Natural killer cell (primary cell): ENCODE data around the gene CADM1. TPM values are rescaled to one million over a fixed set of nuclear protein-coding genes. Genes with fewer than 3 reads are reported as not detected.

Source experiments
- ATAC-seq, 3 donors: fragments of 150-1000 bp in 2 of 3; fragments of 200-7000 bp in 1 of 3; cut with Tn5 transposase; 1 replicate in 1 of 3; 2 replicates in 2 of 3; pipeline ENCODE4 v1.10.0; 2021; ENCODE audit warnings: mild to moderate bottlenecking in 2 of 3, moderate library complexity in 2 of 3
- DNase-seq, 2 donors: peaks; one replicate each; pipeline versions ENCODE4 v3.0.0 to v3.0.0-alpha.2; 2013 to 2021; ENCODE audit warnings: mixed read lengths in 1 of 2
- H3K27ac ChIP-seq: one replicate; pipeline ENCODE4 v1.5.1; 2013; ENCODE audit warnings: mild to moderate bottlenecking, low read length
- H3K27me3 ChIP-seq: one replicate; pipeline ENCODE4 v1.6.1; 2013; ENCODE audit warnings: low read length; ENCODE audit not compliant: control insufficient read depth, insufficient read depth
- H3K36me3 ChIP-seq: one replicate; pipeline ENCODE4 v1.6.1; 2013; ENCODE audit warnings: low read length; ENCODE audit not compliant: control insufficient read depth, insufficient read depth
- H3K4me1 ChIP-seq: one replicate; pipeline ENCODE4 v1.6.1; 2013; ENCODE audit warnings: low read length; ENCODE audit not compliant: control insufficient read depth, insufficient read depth
- H3K4me3 ChIP-seq: one replicate; pipeline ENCODE4 v1.5.1; 2013; ENCODE audit warnings: low read length
- H3K9me3 ChIP-seq: one replicate; pipeline ENCODE4 v1.6.1; 2013; ENCODE audit warnings: low read length; ENCODE audit not compliant: control insufficient read depth, insufficient read depth
- H3K27ac Mint-ChIP-seq, 2 donors: one replicate each; pipeline ENCODE4 v1.8.0; 2022; ENCODE audit warnings: mild to moderate bottlenecking in 2 of 2, mixed read lengths in 2 of 2, moderate library complexity in 1 of 2
- H3K27me3 Mint-ChIP-seq, 2 donors: one replicate each; pipeline ENCODE4 v1.8.0; 2022; ENCODE audit warnings: low read depth in 2 of 2, mixed read lengths in 2 of 2
- H3K36me3 Mint-ChIP-seq: one replicate; pipeline ENCODE4 v1.8.0; 2022; ENCODE audit warnings: mixed read lengths
- H3K4me1 Mint-ChIP-seq, 2 donors: one replicate each; pipeline ENCODE4 v1.8.0; 2022; ENCODE audit warnings: mixed read lengths in 2 of 2
- H3K4me3 Mint-ChIP-seq: one replicate; pipeline ENCODE4 v1.8.0; 2022; ENCODE audit warnings: mild to moderate bottlenecking, moderate library complexity, mixed read lengths
- H3K9me3 Mint-ChIP-seq, 2 donors: one replicate each; pipeline ENCODE4 v1.8.0; 2022; ENCODE audit warnings: mixed read lengths in 2 of 2
- CTCF ChIP-seq: fragments of 200-600 bp; IDR thresholded peaks from one replicate; pipeline ENCODE4 v1.8.0; 2022; ENCODE audit warnings: antibody characterized with exemption
- WGBS: methylation state at CpG from one replicate; pipeline ENCODE4 v1.1.7; 2013; ENCODE audit warnings: missing lambda C conversion rate; ENCODE audit not compliant: insufficient coverage; 5-methylcytosine and 5-hydroxymethylcytosine counted together
- intact Hi-C: fragments of 100-400 bp; cut with micrococcal nuclease; formaldehyde crosslinking; loops from one replicate; pipeline ENCODE4 v1.14.2; 2022
- total RNA-seq, 4 donors: library from RNA; stranded (reverse); fragments of 120-200 nt in 1 of 4; gene quantifications; one replicate each; pipeline versions ENCODE4 v1.2.3 to v1.2.4, GENCODE V29; 2013 to 2022

Gene CADM1
- total RNA-seq, 3 donors from 2014 or later (not counting 1 experiment from before 2014, with no cell fraction given): 3.2 to 4.2 (median 3.9) TPM

DNA sequence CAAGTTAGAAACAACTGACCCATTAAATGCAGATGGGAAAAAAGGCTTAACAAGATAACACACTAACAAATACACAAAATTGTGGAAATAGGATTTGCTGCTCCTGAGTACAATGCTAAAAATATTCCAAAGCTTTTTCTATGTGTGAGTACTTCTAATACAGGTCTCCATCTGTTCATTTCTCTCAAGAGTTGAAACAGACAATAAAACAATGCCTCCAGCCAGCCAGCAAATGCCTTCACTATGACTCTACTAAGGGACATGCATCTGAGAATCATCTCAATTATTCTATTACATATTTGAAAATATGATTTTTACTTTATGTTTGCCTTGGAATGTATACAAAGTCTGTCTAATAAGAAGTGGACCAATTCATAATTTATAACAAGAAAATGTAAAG lies 119.0 kb downstream of the CADM1 start:
- intact Hi-C loops: no loop called here
- H3K27ac Mint-ChIP-seq: no peak overlapping the region
- TF ChIP-seq CTCF: no peak
- DNase-seq (no peak), ATAC-seq (no peak)
- H3K9me3 Mint-ChIP-seq: no peaks in the 10 kb centered on the region
- H3K27me3 Mint-ChIP-seq: peaks cover 7 to 33% of the 10 kb centered on the region in 2 donors
- no peaks in the 10 kb centered on the region for H3K36me3 Mint-ChIP-seq
- H3K4me1 Mint-ChIP-seq: no peaks in the 10 kb centered on the region
- Histone ChIP-seq H3K4me1 (no peaks in the 10 kb centered on the region), H3K36me3 (no peaks in the 10 kb centered on the region), H3K27me3 (peaks cover 5% of the 10 kb centered on the region), H3K9me3 (no peaks in the 10 kb centered on the region), H3K4me3 (no peak overlapping the region), H3K27ac (no peak overlapping the region)
- no peak overlapping the region for H3K4me3 Mint-ChIP-seq

DNA sequence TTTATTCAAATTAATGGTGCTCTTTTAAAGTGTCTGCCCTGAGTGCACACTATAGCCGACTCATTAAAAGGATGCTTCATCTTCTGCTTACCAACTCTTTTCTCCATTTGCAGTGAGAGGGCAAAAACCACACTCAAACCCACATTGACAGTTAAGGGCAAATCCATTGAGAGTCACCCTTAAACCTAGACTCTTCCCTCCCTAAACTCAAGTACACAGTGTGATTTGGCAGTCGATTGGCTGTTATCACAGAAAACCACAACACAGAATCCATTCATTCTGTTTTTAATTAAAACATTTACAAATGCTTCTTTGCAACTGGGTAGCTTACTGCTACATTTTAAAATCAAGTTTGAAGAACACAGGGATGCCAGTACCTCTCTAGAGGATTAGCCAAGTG lies 120.0 kb downstream of the CADM1 start:
- Mint-ChIP-seq H3K27ac (no peak overlapping the region), H3K4me1 (no peaks in the 10 kb centered on the region), H3K4me3 (no peak overlapping the region), H3K27me3 (peaks cover 7 to 33% of the 10 kb centered on the region in 2 donors), H3K36me3 (no peaks in the 10 kb centered on the region), H3K9me3 (no peaks in the 10 kb centered on the region)
- H3K27me3 ChIP-seq: peaks cover 5% of the 10 kb centered on the region
- no peak for TF ChIP-seq CTCF
- no peaks in the 10 kb centered on the region for H3K36me3 ChIP-seq
- no peak overlapping the region for H3K27ac ChIP-seq
- no peak overlapping the region for H3K4me3 ChIP-seq
- H3K9me3 ChIP-seq: no peaks in the 10 kb centered on the region
- ATAC-seq (no peak), DNase-seq (no peak)
- WGBS: 88% methylated on average over 2 of the region's 2 CpGs
- no peaks in the 10 kb centered on the region for H3K4me1 ChIP-seq
- intact Hi-C loops: no loop called here

DNA sequence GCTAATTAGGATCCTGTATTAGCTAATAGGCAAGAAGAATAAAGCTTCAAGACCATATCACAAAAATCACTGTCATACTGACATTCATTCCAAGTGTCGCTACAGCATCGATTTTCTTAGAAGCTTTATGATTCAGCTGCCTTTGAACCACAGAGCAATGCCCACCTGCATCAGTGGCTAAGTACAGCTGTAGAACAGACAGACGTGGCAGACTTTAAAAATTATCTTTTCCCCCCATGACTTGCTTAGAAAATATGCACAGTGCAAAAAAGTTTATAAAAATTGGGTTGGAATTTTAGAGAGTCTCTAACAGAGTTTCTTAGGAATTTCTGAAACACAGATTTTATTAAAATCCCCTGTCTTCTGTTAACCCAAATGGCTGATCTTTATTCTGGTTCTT lies 120.8 kb downstream of the CADM1 start:
- ATAC-seq: no peak
- no peak for DNase-seq
- Mint-ChIP-seq H3K27me3 (peaks cover 7 to 26% of the 10 kb centered on the region in 2 donors), H3K9me3 (no peaks in the 10 kb centered on the region), H3K4me3 (no peak overlapping the region), H3K4me1 (no peaks in the 10 kb centered on the region), H3K36me3 (no peaks in the 10 kb centered on the region), H3K27ac (no peak overlapping the region)
- intact Hi-C loops: no loop called here
- Histone ChIP-seq H3K9me3 (no peaks in the 10 kb centered on the region), H3K4me3 (no peak overlapping the region), H3K27me3 (peaks cover 2% of the 10 kb centered on the region), H3K4me1 (no peaks in the 10 kb centered on the region), H3K36me3 (no peaks in the 10 kb centered on the region), H3K27ac (no peak overlapping the region)
- TF ChIP-seq CTCF: no peak
- WGBS: 71% methylated on average over 3 of the region's 3 CpGs

- Histone ChIP-seq H3K36me3 (no peaks in the 10 kb centered on the region), H3K9me3 (no peaks in the 10 kb centered on the region), H3K27ac (no peak overlapping the region), H3K27me3 (no peaks in the 10 kb centered on the region), H3K4me3 (no peak overlapping the region), H3K4me1 (no peaks in the 10 kb centered on the region)
- no peak overlapping the region for H3K4me3 Mint-ChIP-seq
- DNase-seq: no peak
- H3K9me3 Mint-ChIP-seq: peaks cover 0 to 3% of the 10 kb centered on the region in 2 donors
- 40% methylated on average over 1 of the region's 1 CpG for WGBS
- no peak for TF ChIP-seq CTCF
- intact Hi-C loops: no loop called here
- peaks cover 2 to 15% of the 10 kb centered on the region in 2 donors for H3K27me3 Mint-ChIP-seq
- H3K4me1 Mint-ChIP-seq: no peaks in the 10 kb centered on the region
- no peaks in the 10 kb centered on the region for H3K36me3 Mint-ChIP-seq
- ATAC-seq: no peak
- H3K27ac Mint-ChIP-seq: no peak overlapping the region
Measured at GRCh38 chr11:115379528-115379927, 124.7 kb downstream of the CADM1 start.
